ENCODE measurements around the gene SLC25A44.
"Not testable (repeated sequence)": the region's sequence is repeated elsewhere in the genome, so short reads cannot be mapped to it uniquely, and the experiment has no call there.

The SLC25A44 gene

DNA sequence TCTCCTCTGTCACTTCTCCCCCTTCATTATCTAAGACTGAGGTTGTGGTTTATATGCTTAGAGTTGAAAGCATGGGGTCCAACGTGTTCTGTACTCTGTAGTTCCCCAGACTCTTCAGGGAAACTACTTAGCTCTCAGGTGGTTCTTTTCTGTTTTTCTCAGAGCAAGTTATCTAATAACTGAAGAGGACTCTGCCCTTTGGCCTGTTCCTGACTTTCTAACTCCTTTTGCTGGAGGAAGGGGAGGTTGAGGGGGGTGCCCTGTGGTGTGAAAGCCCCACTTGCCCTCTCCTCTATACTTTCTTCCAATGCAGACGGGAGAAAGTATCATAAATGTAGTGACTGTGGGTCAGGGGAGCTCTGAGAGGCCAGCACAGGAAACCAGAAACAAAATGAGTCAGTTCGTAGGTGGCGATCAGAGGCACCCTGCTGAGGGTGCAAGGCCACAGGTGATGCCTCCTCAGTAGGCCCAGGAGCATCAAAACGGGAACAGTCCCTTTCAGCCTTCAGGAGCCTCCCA, 5.0 kb downstream of the SLC25A44 start:
- in situ Hi-C loops (cut with HindIII; ENCODE audit: low sequenced_read_pairs), result loop anchor here (5.0 kb wide), 1 partner anchor 62 kb away; no protein-coding TSS in a partner anchor

DNA sequence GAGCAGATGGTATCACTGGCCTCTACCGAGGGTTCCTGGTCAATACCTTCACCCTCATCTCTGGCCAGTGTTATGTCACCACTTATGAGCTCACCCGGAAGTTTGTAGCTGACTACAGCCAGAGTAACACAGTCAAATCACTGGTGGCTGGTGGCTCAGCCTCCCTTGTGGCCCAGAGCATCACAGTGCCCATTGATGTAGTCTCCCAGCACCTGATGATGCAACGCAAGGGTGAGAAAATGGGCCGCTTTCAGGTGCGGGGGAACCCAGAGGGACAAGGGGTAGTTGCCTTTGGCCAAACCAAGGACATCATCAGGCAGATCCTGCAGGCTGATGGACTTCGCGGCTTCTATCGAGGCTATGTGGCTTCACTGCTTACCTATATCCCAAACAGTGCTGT, 6.1 kb downstream of the SLC25A44 start:
- in situ Hi-C loops (cut with HindIII; ENCODE audit: low sequenced_read_pairs), result no loop called here

DNA sequence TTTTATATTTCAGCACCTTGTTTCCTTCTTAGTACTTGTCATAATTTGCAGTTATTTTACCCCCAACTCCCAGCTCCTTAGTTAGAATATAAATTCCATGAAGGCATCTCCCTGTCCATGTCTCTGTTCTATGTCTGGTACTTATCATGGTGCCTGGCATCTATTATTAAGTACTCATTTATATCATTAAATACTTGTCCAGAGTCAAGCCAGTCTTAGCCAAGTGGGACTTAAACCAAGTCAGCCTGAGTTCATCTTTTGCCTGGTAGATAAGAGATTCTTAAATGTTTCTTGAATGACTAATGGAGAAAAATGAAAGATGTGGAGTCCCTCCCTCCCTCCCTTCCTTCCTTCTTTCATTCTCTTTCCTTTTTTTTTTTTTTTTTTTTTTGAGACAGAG, 9.4 kb downstream of the SLC25A44 start:
- in situ Hi-C loops (cut with HindIII; ENCODE audit: low sequenced_read_pairs), result no loop called here

DNA sequence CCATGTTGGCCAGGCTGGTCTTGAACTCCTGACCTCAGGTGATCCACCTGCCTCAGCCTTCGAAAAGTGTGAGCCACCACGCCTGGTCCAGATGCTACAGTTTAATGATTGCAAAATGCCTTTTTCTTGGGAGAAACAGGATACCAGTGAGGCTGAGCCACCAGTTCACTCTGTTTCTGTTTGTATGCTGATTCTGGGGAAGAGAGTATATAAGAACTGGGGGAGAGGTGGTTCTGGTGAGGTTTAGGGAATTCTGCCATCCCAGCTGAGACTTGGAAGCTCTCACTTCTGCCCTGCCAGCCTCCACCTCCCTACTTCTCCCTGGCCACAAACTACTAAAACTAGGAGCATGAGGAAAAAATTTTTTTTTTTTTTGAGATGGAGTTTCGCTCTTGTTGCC, 10.8 kb downstream of the SLC25A44 start:
- in situ Hi-C loops (cut with HindIII; ENCODE audit: low sequenced_read_pairs), result no loop called here

DNA sequence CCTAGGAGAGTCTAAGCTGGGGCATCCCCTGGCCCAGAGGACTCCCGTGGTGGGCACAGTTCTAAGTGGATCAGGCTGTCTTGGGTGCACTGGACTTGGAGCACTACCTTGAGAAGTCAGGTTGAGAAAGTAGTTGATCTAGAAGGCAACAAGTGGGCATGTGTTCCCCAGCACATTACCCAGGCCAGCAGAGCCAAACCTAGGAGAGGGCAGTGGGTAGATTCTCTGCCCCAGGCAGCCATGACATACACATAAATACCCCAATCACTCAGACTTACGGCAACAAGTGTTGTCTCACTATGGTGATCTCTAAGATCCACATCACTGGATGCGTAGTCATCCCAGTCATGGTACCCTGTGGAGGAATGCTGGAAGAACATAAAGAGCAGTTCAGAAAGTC, 17.3 kb downstream of the SLC25A44 start:
- in situ Hi-C loops (cut with HindIII; ENCODE audit: low sequenced_read_pairs), result no loop called here

DNA sequence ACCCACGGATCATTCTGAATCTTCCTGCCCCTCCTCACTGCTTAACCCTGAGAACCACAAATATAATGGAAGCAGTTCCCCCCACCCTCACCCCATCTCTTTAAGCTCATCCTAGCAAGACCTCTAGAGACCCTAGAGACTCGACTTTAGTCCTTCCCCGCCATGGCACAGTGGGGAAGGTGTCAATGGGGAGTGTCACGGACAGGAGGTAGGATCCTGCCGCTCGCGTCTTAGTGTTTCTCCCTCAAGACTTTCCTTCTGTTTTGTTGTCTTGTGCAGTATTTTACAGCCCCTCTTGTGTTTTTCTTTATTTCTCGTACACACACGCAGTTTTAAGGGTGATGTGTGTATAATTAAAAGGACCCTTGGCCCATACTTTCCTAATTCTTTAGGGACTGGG, 18.2 kb downstream of the SLC25A44 start:
- in situ Hi-C loops (cut with HindIII; ENCODE audit: low sequenced_read_pairs), result no loop called here

DNA sequence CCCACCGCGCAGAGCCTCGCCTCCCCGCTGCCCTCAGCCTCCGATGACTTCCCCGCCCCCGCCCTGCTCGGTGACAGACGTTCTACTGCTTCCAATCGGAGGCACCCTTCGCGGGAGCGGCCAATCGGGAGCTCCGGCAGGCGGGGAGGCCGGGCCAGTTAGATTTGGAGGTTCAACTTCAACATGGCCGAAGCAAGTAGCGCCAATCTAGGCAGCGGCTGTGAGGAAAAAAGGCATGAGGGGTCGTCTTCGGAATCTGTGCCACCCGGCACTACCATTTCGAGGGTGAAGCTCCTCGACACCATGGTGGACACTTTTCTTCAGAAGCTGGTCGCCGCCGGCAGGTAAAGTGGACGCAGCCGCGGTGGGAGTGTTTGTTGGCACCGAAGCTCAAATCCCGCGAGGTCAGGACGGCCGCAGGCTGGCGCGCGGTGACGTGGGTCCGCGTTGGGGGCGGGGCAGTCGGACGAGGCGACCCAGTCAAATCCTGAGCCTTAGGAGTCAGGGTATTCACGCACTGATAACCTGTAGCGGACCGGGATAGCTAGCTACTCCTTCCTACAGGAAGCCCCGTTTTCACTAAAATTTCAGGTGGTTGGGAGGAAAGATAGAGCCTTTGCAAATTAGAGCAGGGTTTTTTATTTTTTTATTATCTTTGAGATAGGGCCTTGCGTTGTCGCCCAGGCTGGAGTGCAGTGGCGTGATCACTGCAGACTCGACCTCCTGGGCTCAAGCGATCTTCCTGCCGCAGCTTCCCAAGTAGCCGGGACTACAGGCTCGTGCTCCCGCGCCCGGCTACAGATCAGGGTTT, 19.1 kb downstream of the SLC25A44 start, which contains the start of gene PMF1:
TSS of gene PMF1 (plus strand) at position 175 of the 811 bp plus-strand sequence. CDS start at position 184, 9 bp downstream.
- in situ Hi-C loops (cut with HindIII; ENCODE audit: low sequenced_read_pairs), result no loop called here

DNA sequence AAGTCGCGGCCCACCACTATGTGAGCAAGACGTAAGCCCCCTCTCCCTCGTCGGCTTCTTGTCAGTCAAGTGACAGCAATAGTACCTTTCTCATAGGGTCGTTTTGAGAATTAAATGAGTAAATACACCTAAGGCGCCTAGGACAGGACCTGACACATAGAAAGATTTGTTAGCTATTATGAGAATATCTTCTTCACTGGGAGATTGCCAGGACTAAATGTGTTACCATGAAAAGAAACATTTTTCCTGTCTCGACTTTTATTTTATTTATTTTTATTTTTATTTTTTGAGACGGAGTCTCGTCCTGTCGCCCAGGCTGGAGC, 19.7 kb downstream of the SLC25A44 start:
- in situ Hi-C loops (cut with HindIII; ENCODE audit: low sequenced_read_pairs), result no loop called here

DNA sequence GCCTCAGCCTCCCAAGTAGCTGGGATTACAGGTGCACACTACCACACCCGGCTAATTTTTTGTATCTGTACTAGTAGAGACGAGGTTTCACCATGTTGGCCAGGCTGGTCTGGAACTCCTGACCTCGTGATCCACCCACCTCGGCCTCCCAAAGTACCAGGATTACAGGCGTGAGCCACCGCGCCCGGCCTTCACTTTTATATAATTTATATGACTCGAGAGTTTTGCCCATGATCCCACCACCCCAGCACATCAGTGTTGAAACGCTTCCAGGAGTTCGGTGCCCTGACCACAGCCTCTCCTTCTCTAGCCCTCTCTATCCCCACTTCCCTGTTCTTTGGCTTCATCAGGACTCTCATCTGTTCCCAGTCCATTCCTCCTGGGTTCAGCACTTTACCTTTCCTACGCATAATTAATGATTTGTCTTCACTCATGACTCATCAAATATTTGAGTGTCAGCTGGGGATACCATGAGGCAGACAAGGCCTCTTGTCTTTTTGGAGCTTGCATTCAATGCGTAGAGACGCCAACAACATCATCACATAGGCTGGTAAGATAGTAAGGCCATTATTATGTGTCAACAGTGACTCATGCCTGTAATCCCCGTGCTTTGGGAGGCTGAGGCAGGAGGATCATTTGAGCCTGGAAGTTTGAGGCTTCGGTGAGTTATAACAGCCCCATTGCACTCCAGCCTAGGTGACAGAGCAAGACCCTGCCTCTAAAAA, 20.3 kb downstream of the SLC25A44 start:
- in situ Hi-C loops (cut with HindIII; ENCODE audit: low sequenced_read_pairs), result no loop called here

DNA sequence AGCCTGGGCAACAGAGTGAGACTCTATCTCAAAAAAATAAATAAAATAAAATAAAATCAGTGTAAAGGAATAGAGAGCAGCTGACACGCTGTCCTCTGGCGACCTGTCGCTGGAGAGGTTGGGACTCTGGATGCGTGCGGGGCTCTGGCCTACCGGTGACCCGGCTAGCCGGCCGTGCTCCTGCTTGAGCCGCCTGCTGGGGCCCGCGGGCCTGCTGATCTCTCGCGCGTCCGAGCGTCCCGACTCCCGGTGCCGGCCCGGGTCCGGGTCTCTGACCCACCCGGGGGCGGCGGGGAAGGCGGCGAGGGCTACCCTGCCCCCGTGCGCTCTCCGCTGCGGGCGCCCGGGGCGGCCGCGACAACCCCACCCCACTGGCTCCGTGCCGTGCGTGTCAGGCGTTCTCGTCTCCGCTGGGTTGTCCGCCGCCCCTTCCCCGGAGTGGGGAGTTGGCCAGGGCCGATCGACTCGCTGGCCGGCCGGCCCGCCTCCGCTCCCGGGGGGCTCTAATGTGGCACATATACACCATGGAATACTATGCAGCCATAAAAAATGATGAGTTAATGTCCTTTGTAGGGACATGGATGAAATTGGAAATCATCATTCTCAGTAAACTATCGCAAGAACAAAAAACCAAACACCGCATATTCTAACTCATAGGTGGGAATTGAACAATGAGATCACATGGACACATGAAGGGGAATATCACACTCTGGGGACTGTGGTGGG, 22.6 kb downstream of the SLC25A44 start:
- in situ Hi-C loops (cut with HindIII; ENCODE audit: low sequenced_read_pairs), result not testable (repeated sequence)

DNA sequence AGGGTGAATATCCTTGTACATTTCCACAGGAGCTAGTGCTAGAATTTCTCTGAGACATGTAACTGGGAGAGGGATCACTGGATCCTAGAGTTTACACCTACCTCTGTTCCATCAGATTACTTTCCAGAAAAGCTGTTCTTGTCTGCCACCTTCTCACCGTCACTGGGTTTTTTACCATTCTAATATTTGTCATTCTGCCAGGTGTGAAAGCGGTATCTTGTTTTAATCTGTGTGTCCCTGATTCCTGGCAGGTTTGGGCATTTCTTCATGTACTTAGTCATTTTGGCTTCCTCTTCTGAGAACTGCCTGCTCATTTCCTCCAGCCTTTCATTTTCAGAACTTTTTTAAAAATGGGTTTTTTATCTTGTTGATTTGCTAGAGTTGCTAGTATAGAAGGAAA, 24.0 kb downstream of the SLC25A44 start:
- in situ Hi-C loops (cut with HindIII; ENCODE audit: low sequenced_read_pairs), result no loop called here

DNA sequence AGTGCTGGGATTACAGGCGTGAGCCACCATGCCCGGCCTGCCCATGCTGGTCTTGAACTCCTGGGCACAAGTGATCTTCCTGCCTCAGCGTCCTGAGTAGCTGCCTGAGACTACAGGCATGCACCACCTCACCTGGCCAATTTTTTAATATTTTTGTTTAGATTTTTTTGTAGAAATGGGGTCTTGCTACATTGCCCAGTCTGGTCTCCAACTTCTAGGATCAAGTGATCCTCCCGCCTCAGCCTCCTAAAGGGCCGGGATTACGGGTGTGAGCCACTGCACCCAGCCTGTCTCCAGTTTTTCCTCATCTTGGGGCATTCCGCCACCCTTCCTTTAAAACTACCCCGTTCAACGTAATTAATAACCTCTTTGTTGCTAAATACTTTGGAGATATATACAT, 26.3 kb downstream of the SLC25A44 start:
- in situ Hi-C loops (cut with HindIII; ENCODE audit: low sequenced_read_pairs), result loop anchor here (10.0 kb wide), 1 partner anchor 55 kb away; no protein-coding TSS in a partner anchor

DNA sequence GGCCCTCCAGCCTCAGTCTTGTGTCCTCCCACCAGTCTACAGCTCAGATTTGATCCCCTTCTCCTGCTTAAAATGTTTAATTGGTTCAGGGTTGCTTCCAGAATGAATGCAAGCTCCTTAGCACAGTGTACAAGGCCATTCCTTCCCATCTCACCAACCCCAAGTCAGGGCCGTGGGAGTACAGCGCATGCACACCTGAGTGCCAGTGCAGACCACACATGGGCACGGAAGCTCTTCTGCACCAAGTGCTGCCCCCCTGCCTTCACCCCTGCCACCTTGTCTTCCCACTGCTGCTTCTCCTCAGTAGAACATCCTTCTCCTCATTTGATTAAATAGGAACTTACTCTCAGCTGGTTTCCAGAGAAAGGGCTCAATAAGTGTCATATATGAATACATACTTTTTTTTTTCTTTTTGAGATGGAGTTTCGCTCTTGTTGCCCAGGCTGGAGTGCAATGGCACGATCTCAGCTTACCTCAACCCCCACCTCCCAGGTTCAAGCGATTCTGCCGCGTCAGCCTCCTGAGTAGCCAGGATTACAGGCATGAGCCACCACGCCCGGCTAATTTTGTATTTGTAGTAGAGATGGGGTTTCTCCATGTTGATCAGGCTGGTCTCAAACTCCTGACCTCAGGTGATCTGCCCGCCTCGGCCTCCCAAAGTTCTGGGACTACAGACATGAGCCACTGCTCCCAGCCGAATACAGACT, 28.2 kb downstream of the SLC25A44 start:
- in situ Hi-C loops (cut with HindIII; ENCODE audit: low sequenced_read_pairs), result loop anchor here (10.0 kb wide), 1 partner anchor 57 kb away; no protein-coding TSS in a partner anchor

DNA sequence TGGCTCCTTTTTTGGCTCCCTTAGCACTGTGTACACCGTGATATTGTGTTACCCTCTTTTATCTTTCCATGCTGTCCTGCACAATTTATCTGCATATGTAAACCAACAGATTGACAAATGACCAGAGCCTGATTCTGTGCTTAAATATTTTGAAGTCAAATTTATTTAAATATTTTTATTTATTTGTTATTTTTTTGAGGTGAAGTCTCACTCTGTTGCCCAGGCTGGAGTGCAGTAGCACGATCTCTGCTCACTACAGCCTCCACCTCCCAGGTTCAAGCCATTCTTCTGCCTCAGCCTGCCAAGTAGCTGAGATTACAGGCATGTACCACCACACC, 31.7 kb downstream of the SLC25A44 start:
- in situ Hi-C loops (cut with HindIII; ENCODE audit: low sequenced_read_pairs), result loop anchor here (5.0 to 10.0 kb wide), 2 partner anchors 61 to 88 kb away; no protein-coding TSS in a partner anchor

DNA sequence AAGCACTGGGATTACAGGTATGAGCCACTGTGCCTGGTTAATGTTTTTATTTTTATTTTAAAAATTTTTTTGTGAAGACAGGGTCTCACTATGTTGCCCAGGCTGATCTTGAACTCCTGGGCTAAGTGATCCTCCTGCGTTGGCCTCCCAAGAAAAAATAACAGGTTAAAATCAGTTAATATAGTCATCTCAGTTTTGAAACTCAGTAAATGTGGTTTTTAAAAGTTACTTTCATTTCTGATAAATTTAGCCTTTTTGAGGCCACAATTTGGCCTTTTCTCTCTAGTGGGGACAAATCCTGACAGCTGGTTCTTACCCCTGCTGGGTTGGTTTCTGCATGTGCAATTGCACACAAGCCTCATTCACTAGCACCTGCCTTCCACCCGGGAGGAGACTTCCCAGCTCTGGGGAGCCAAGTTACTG, 32.2 kb downstream of the SLC25A44 start:
- in situ Hi-C loops (cut with HindIII; ENCODE audit: low sequenced_read_pairs), result loop anchor here (5.0 to 10.0 kb wide), 2 partner anchors 61 to 89 kb away; no protein-coding TSS in a partner anchor

DNA sequence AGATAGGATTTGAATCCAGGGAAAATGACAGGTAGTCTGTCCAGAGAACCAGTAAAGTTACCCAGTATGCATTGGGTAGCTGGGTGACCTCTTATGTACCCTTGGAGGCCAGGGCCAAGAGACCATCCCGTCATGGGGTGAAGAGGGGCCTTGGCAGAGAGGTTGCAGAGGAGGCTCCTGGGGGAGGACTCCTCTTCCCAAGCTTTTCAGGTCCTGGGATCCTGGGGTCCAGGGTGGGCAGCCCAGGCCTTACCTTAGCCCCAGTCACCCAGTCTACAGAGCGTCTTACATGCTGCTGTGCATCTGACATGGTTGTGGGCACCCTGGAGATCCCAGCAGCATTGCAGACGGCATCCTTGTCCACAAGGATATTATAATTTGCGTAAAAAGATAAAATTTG, 32.9 kb downstream of the SLC25A44 start:
- in situ Hi-C loops (cut with HindIII; ENCODE audit: low sequenced_read_pairs), result loop anchor here (5.0 to 10.0 kb wide), 2 partner anchors 62 to 89 kb away; no protein-coding TSS in a partner anchor

DNA sequence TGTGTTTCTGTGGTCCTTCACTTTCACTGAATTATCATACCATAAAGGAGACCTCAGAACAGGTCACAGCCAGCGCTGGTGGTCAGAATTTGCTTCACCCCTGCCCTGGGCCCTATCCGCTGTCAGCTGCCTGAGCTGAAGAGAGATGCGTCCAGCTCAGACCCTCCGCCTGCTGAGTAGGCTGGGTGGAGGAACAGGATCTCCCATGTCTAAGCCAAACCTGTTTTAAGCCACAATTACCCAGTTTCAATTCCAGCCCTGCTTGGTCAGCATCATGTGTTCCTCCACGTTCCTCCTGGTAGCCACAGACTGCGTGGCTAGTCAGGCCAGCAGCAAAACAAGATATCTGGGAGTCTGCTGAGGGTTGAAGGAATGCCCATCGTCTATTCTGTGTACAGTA, 34.6 kb downstream of the SLC25A44 start:
- in situ Hi-C loops (cut with HindIII; ENCODE audit: low sequenced_read_pairs), result loop anchor here (5.0 to 10.0 kb wide), 2 partner anchors 64 to 91 kb away; no protein-coding TSS in a partner anchor

DNA sequence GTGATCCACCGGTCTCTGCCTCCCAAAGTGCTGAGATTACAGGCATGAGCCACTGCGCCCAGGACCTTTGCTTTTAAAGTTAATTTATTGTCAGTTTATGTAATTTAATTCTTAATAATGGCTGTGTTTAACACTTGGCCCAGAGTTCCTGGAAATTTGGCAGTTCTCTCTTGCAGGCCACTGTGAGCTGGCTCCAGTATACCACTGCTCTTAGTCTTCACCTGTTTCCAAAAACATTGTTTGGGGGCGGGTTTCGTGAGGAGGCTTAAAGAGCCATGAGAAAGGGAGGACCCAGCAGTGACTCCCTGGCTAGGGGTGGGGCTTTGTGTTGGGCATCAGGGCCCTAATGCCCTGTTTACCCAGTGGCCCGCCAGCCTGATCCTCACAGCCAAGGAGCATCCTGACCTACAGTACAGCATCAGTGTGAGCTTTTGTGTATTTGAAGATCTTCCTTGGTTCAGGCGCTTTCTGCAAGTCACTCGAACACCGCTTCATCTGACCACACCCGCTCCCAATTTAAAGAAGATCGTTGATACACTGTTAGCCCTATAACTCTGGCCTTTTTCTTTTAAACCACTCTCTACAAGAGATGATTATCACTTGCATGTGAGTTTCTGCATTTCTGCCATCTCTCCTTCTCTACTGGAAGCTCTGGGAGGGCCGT, 36.0 kb downstream of the SLC25A44 start:
- in situ Hi-C loops (cut with HindIII; ENCODE audit: low sequenced_read_pairs), result loop anchor here (5.0 to 10.0 kb wide), 2 partner anchors 65 to 93 kb away; no protein-coding TSS in a partner anchor

DNA sequence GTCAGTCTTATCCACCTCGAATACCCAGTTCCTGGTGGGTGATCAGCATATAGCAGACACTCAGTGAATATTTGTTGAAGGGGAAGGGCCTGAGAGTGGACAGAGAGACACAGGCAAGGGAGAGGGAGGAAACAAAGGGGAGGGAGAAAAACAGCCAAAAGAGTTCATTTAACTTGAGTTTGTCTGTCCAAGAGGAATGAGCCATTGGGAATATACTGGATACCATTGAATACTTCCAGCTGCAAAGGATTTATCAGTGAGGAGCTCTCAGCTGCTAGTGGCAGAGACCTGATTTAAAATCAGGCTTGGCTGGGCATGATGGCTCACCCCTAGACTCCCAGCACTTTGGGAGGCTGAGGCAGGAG, 36.6 kb downstream of the SLC25A44 start:
- in situ Hi-C loops (cut with HindIII; ENCODE audit: low sequenced_read_pairs), result no loop called here
